Activated CD4-positive, alpha-beta T cell treated with anti-CD3 and anti-CD28 coated beads for 1 hour (primary cell): Measurements from ENCODE around the gene OTOP2.

Experiments used
- DNase-seq: peaks from one replicate; pipeline ENCODE4 v3.0.0-alpha.2; 2020

The OTOP2 gene

DNA sequence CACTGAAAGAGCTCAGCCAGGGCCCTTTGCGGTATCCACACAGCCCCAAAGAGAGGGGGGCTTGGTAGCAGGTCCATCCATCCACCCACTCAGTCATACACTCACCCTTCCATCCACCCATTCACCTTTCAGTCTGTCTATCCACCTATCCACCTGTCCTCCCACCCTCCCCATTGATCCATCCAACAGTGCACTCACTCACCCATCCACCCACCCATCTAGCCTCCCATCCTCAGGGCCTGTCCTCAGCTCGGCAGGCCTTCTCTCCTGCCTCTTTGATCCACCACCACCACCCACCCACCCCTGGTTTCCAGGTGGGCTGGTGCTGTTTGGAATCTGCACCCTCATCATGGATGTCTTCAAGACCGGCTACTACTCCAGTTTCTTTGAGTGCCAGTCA, 1.2 kb downstream of the OTOP2 start:
- no peak for DNase-seq

DNA sequence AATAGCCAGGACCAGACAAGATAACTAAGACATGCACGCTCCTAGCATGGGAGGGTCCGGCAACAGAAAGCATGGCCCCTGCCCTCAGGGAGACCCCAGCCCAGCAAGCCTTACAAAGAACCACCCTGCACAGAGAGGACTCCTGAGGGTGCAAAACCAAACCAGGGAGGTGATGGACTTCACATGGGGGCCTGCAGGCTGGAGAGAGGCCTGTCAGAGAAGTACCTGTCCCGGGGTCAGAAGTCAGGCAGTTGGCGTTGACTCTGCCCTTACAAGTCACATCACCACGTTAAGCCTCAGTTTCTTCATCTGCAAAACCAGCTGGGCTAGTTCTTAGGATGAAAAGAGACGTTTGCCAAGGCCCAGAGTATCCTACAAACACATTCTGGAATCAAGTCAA, 4.7 kb downstream of the OTOP2 start:
- no peak for DNase-seq

DNA sequence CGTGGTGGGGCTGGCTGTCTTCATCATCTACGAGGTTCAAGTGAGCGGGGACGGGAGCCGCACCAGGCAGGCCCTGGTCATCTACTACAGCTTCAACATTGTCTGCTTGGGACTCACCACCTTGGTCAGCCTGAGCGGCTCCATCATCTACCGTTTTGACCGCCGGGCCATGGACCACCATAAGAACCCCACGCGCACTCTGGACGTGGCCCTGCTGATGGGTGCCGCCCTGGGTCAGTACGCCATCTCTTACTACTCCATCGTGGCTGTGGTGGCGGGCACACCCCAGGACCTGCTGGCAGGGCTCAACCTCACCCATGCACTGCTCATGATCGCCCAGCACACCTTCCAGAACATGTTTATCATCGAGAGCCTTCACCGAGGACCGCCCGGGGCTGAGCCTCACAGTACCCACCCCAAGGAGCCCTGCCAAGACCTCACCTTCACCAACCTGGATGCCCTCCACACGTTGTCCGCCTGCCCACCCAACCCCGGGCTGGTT, 6.5 kb downstream of the OTOP2 start:
- DNase-seq = no peak

DNA sequence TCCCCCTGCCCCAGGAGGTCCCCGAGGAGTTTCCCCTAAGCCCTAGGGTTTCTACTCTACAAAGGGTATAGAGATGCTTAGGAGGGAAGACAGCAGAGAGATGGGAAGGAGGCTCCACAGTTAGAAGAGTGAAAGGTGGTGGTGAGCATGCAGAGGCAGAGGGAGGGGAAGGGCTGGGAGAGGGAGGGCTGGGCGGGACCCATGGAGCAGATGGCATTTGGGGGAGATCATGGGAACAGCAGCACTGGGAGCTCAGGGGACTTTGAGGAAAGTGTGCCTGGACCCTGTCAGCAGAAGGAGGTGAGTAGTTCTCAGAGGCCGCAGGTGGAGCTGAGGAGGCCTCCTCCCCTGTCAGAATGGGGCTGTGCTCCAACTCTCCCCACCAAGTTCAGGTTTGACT, 11.0 kb downstream of the OTOP2 start:
- no peak for DNase-seq

DNA sequence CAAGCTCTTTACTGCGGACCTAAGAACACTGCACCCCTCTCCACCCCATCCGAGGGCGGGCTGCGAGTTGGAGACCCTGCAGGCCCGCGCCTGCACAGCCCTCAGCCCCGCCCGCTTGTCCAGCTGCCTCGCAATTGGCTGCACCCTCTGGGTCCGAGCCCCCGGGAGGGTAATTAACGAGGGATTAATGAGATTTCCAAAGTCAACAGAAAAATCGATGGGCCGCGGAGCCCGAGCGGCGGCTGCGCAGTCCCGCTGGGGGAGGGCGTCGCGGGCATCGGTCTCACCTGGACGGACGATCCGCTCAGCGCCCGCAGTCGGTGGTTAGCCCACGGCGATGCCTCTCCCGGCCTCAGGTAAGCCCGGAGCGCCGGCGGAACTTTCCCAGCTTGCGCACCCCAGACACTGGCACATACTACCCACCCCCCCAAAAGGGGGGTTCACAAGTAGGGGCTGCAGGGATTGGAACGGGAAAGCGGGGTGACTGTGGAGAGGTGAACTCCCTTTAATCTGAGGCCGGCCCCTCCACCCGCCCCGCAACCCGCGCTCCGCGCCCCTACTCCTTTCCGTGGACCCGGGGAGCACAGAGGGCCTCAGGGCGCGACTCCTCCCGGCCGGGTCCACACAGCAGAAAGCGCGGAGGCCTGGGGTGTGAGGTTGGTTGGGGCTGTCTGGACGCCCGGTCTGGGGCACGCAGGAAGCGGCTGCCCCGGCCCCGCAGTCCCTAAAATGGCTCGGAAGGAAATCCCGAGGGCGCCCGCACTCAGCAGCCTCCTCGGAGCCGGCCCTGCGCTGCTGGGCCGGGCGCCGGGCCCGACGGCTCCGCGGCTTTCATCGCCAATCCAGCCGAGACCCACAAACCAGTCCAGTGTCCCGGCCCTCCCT, 11.8 kb downstream of the OTOP2 start, which contains the start of gene OTOP3:
Gene OTOP3 (plus strand): TSS at position 314 of the 885 bp plus-strand sequence. CDS start 24 bp downstream, at position 338.
- no peak for DNase-seq

DNA sequence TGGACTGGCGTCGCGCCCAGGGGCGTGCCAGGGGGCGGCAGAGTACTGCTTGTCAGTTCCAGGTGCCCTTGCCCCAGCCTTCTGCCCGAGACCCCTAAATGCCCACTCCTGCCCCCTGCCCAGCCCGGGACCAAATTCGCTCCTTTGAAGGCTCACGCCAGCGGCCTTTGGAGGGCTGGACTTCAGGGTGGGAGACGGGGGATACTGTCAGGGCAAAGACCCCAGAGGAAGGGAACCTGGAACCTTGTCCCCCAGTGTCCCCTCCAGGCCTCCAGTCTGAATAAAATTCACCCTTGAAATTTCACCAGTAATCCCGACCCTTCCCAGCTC, 12.4 kb downstream of the OTOP2 start:
- no peak for DNase-seq

DNA sequence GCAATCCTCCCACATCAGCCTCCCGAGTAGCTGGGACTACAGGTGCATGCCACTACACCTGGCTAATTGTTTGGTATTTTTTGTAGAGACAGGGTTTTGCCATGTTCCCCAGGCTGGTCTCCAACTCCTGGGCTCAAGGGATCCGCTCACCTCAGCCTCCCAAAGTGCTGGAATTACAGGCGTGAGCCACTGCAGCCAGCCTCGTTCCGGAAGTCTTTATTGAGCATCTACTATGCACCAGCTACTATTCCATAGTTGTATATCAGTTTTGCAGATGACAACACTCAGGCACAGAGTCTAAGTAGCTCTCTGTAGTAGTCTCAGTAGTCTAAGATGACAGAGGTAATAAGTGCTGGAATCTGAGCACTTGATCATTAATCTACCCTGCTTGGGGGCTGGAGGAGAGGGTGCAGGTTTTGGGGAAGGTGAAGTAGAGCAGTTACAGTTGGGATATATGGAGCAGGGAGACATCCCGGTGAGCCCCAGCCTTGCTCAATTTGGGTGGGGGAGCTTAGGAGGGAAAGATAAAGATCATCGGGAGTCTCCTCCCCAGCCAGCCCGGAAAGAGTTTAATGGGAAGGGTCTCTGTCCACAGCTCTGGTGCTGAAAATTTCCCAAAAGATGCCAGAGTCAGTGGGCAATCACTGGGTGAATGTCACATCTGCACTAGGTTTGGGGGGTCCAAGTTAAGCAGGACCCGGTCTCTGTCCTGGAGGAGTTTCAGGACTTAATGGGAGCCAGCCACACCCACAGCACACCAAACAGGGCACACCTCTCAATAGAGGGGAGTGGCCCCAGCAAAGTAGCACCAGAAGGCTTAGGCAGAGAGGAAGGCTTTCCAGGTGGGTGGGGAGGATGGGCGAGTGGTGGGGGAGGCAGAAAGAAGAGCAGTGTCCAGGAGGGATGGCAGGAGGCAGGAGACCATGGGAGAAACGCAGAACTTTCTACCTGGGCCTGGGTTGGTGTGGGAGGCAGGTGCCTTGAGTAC, 13.3 kb downstream of the OTOP2 start:
- DNase-seq = no peak

DNA sequence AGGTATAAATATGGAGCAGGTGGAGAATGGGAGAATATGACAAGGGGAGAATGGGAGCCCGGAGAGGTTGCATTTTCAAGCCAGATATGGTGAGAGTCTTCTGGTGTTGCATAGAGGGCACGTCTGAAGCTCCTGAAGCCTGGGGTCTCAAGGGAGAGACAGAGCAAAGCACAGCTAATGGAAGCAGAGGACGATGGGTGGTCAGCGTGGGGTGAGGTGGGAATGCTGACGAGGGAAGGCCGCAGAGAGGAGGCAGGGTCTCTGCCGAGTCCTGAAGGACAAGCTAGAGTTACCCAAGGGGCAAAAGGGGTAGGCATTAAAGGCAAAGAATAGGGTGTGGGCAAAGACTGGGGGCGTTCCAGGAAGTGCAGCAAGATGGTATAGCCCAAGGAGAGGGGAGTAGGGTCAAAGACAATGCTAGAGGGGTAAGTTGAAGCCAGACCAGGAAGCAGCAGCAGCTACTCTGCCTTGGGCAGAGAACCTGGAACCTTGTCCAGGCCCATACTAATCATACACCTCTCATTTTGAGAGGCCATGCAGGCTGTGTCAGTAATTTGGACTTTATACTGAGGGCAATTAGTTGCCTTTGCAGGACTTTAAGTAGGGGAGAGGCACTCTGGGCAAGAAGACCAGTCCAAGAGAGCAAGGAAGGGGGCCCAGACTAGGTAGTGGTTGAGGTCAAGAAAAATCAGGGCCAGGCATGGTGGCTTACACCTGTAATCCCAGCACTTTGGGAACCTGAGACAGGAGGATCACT, 14.3 kb downstream of the OTOP2 start:
- no peak for DNase-seq

DNA sequence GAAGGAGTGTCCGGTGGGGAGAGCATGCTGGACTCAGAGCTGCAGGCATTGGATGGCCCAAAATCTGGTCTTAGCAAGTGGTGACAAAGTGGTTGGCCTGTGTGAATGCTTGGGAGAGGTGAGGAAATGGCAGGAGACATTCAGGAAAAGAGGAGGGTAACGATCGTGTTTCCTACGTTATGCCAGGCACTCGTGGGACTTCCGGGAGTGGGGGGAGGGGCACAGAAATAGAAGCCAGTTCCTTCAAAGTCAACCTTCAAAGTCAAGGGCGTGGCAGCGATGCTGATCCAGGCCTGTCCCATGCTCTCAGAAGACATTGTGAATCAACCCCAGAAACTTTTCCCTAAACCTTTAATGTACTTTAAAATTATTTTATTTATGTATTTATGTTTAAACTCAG, 15.5 kb downstream of the OTOP2 start:
- DNase-seq = no peak

DNA sequence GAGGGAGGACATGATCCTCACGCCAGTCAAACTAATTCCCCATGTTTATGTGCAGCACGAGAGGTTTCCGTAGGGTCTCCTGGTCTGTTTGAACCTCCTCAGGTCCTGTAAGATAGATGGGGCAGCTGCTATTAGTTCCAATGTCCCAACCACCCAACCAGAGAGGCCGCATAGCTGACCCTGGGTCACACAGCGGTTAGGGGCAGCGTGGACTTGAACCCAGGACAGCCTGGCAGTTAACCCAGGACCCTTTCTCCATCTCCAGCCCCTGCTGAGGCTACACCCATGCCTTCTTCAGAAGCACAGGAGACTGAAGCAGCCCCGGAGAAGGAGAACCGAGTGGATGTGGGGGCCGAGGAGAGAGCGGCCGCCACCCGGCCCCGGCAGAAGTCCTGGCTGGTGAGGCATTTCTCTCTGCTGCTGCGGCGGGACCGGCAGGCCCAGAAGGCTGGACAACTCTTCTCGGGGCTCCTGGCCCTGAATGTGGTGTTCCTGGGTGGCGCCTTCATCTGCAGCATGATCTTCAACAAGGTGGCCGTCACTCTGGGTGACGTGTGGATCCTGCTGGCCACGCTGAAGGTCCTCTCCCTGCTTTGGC, 17.2 kb downstream of the OTOP2 start:
- DNase-seq = no peak

DNA sequence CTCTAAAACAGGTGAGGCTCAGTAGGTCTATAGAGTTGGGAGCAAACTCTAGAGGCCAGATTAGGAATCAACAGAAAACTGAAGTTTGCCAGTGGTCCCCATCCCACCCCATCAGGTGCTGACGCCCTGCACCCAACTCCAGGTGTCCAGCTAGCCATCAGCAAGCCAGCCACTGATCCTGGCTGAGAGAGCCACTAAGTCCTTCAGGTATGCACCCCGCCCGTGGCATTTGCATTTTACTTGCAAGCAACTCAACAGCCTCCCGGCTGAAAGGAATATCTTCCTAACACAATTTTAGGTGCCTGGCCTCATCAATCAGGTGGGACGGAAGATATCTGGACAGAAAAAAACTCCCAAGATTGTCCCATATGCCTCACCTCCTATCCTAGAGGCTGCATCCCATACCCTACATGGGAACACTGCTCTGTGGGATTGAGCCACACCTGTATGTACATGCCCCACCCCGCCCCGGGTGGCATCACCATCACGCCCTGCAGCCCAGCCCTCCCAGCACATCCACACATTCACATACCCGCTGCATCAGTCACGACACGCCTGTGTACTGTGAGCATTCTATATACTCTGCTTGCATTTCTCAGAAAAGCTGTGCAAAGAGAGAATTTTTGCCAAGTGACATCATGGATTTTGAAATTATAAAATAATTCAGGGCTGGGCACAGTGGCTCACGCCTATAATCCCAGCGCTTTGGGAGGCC, 19.9 kb downstream of the OTOP2 start:
- DNase-seq = no peak

DNA sequence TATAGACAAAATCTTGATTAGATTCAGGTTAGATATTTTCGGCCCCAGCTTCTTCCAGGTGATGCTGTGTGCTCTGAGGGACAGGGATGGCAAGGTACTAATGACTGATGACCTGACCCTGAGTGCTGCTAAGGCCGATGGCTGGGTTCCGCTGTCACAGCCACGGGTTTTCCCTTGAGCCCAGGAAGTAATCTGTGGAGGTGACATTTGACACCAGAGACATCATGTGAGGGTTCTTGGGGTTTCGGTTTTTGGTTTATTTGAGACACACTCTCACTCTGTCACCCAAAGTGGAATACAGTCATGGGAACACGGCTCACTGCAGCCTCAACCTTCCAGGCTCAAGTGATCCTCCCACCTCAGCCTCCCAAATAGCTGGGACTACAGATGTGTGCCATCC, 21.5 kb downstream of the OTOP2 start:
- DNase-seq = no peak

DNA sequence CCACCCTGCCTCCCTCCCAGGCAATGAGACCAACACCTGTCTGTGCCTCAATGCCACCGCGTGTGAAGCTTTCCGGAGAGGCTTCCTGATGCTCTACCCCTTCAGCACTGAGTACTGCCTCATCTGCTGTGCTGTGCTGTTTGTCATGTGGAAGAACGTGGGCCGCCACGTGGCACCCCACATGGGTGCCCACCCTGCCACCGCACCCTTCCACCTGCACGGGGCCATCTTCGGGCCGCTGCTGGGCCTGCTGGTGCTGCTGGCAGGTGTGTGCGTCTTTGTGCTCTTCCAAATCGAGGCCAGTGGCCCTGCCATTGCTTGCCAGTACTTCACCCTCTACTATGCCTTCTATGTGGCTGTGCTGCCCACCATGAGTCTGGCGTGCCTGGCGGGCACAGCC, 22.6 kb downstream of the OTOP2 start:
- DNase-seq = no peak

DNA sequence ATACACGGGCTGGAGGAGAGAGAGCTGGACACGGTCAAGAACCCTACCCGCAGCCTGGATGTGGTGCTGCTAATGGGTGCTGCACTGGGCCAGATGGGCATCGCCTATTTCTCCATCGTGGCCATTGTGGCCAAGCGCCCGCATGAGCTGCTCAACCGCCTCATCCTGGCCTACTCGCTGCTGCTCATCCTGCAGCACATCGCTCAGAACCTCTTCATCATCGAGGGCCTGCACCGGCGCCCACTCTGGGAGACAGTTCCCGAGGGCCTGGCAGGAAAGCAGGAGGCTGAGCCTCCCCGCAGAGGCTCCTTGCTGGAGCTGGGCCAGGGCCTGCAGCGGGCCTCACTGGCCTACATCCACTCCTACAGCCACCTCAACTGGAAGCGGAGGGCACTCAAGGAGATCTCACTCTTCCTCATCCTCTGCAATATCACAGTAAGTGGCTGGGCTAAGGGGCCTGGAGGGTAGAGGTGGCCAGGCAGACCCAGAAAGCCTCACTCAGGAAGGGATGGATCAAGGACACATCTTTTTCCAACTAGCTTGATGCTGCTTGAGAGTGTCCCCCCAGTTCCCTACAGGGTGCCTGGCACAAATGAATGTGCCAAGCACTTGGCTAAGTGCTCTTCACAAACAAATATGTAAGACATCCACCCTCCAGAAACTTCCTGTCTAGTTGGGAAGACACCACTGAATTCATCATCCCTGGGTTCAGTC, 23.1 kb downstream of the OTOP2 start:
- no peak for DNase-seq

DNA sequence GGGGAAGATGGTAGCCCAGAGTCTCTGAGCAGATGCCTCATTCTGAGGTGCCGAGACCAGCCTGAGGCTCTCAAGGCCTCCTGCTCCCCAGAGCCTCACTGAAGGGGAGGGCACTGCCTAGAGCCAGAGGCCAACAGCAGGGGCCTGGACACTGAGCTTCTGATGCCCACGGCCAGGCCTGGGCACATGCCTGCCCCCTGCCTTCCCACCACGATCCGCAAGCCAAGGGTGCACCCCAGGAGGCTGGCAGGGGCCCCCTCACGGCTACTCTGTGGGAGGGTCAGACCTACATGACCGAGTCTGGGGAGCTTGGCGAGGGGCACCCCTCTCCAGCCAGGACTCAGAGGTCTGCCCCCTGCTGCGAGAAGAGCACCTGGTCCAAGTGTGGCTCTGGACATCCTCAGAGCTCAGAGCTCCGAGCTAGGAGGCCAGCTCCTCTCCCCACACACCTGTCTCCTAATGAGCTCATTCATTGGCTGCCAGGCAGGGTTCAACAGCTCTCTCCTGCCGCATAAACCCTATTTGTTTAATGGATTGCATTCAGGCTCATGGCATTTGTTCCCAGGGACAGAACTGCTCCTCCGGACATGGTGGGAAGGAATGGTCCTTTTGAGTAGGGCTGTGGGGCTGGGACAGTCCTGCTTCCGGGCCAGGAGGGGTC, 25.5 kb downstream of the OTOP2 start:
- DNase-seq = no peak

DNA sequence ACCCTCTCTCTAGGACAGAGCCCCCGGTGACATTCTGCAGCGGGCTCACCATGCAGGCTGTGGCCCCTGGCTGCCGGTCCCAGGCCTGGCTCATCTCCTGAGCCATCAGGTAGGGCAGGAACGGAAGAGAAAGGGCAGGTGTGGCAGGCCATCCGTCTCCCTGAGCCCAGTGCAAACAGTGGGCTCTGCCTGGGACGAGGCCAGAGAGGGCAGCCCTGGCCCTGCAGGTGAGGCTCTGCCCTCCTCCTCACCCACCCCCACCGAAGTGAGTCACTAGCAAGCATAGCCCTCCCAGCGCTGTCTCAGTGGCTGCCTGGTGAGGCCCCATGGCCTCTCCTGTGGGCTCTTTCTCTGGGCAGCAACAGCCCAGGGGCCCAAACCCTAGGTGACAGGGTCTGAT, 26.1 kb downstream of the OTOP2 start:
- no peak for DNase-seq

DNA sequence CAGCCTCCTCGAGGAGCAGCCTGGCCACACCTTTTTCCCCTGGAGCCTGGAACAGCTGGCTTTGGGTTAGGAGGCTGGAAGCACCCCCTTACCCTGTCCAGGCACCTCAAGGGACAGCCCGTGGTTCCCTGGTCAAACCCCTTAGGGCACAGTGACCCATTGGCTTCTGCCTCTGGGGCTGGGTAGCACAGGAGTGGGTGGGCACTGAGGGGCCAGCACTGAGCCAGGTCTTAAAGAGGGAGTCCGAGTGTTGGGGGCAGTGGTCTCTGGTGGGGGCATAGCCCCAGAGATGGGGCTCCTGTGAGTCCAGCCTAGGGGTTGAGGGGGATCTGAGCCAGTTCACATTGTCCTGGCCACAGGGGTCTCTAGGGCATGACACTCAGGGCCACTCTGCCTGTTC, 27.0 kb downstream of the OTOP2 start:
- DNase-seq = no peak

DNA sequence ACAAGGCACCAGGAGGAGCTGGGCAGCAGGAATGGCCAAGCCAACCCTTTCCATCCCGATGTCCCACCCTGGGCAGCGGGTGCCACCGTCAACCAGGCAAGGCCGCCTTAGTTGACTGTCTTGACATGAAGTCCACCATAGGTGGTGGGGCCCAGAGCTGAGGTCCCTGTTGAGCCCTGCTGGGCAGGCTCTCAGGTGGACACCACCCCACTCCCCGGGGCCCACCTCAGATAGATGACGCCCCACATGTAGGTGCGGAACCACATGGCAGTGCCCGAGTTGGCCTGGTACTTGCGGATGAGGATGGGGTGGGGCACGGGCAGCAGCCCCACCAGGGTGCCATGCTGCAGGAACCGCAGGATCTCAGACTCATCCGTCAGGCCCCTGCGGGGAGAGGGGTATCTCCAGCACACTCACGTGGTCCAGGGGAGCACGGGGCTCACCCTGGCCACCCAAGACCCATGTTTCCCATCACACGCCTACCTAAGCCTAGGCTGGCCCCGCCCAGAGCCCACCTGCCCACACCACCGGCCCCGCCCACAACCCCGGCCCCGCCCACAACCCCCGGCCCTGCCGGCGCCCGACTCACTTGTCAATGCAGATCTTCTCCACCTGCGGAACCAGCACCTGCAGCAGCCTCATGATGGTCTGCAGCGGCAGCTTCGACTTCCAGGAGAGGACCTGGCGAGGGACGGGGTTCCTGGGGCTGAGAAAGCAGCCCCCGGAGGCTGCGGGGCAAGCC, 27.8 kb downstream of the OTOP2 start:
- no peak for DNase-seq

DNA sequence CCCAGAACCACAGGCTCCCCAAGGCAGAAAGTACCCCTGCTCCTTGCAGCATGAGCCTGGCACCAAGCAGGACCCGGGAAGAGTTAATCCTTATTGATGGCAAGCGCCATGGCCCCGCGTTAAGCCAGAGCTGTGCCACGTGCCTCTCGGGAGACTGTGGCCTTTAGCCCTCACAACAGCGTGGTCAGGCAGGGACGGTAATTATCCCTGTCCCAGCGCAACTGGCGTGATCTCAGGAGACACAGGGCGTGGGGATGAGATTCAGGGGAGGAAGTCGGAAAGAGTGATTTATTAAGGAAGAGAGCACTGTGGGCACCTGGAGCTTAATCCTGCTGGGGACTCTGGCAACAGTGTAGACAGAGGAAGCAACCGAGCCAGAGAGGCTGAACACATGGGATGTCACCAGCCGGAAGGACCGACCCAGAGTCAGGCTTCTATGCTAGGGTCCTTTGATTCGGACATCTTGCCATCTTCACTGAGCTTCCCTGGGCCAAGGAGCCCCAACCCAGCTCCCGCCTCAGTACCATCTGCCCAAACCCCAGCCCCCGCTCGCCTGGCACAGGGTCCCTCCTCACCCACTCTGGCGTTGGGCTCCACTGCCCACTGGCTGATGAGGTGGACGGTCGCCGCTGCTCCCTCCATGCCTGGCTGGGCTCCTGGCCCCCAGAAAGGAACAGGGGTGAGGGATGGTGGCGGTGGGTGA, 28.5 kb downstream of the OTOP2 start:
- DNase-seq = no peak
